ENCODE measurements around the gene LRP11.
A peak's percentile ranks its signal among the peaks of the same experiment; 100 is the strongest.
"Not testable (repeated sequence)": the region's sequence is repeated elsewhere in the genome, so short reads cannot be mapped to it uniquely, and the experiment has no call there.

Gene LRP11

DNA sequence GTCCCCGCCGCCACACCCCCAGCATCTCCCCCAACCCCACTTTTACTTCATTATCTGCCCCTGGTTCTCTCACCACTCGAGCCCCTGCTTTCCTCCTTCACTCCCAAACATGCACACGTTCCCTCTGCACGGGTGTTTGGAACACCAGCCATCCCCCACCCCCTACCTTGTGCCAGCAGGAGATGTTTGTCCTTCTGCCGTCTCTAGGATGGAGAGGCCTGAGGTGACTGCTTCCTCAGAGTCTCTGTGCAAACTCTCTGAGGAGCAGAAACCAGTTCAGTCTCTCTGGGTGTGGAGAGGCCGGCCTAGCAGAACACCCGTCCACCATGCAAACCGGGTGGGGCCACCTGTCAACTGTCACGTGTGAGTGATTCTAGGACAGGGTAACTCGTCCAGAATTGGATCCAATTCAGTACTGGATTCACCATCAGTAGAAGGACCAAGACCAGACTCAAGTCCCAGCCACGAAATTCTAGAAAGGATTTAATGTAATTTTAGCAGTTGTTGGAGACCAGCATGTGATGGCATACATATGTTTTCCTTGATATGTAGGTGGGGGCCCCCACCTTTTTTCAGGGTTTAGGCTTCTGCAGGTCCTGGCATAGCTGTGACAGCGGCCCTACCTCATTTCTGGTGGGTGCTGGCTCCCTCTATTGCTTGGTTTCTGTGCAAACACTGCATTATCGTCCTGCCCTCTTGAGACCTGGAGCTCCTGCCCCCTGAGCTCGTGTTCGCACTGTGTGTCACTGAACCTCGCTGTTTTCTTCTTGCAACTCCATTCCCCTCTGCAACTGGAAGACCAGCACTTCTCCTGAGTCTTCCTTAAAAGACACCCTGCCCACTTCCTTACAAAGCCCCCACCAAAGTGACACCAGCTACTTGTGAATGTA is 33.9 kb upstream of the LRP11 start, which contains the start of gene RAET1E:
RAET1E (minus strand) TSS at position 259 of the 890 bp plus-strand sequence. CDS start 7,212 bp downstream, outside the sequence.
- DNase-seq = no peak

DNA sequence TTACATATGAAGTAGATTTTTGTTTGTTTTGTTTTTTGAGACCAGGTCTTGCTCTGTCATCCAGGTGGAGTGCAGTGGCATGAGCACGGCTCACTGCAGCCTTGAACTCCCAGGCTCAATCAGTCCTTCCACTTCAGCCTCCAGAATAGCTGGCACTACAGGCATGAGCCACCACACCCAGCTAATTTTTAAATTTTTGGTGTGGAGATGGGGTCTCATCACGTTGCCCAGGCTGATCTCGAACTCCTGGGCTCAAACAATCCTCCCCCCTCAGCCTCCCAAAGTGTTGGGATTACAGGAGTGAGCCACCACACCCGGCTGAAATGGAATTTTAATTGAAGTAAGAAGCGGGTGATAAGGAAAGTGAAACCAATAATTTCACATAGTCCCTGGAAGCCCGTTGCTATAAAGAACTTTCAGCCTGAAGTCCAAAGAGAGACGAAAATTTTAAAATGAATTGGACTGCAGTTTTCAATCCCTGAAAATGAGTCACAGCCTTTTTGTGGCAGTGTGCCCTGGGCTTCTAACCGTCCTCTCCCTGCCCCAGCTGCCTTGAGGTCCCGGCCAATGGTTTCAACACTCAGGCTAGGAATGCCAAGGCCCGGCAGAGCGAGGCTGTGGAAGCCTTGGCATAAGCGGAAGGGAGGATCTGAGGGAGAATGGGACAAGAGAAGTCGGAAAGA is 33.0 kb upstream of the LRP11 start:
- DNase-seq = no peak

DNA sequence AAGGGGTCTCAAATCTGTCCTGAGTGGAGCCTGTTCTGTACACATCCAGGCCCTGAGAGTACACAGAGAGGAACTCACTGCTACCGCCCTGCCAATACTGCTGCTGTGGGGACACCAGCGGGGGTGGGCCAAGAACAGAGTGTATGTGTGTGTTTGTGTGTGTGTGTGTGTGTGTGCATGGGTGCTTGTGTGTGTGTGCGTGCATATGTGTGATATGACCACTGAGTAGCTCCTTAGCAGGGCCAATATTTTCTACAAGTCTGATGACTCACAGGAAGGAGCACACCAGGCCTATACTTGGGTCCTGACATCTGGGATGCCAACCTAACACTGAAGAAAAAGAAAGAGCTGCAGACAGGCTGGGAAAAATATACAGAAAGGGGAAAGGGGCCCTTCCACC is 32.3 kb upstream of the LRP11 start:
- no peak for DNase-seq

DNA sequence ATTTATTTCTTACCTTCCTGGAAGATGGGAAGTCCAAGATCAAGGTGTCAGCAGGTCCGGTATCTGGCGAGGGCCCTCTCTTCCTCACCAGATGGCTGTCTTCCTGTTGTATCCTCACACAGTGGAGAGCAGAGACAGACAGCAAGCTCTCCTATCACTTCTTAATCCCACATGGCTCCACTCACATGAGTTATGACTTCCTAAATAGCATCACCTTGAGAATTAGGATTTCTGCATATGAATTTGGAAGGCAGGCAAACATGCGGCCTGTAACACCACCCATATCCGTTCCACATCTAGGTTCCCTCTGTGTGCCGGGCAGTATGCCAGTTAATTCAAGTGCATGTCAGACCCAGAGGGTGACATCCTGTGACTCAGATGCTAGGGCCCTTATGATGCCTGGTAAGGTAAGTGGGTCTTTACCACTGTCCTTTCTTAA is 31.7 kb upstream of the LRP11 start:
- DNase-seq = peak; percentile 45

DNA sequence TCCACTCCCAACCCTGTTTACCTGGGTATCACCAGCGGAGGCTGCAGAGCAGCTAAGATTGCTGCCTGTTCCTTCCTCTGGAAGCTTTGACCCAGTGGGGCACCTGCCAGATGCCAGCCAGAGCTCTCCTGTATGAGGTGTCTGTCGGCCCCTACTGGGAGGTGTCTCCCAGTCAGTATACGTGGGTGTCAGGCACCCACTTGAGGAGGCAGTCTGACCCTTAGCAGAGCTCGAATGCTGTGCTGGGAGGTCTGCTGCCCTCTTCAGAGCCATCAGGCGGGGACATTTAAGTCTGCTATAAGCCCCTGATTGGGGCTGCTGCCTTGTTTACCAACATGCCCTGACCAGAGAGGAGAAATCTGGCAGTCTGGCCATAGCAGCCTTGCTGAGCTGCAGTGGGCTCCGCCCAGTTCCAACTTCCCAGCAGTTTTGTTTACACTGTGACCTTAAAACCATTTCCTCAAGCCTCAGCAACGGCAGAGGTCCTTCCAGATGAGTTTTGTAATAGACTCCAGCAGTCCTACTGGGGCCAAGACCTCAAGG is 31.0 kb upstream of the LRP11 start:
- no peak for DNase-seq

DNA sequence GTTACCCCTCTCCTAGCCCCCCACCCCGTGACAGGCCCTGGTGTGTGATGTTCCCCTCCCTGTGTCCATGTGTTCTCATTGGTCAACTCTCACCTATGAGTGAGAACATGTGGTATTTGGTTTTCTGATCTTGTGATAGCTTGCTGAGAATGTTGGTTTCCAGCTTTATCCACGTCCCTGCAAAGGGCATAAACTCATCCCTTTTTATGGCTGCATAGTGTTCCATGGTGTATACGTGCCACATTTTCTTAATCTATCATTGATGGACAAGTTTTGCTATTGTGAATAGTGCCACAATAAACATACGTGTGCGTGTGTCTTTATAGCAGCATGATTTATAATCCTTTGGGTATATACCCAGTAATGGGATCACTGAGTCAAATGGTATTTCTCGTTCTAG is 27.7 kb upstream of the LRP11 start:
- DNase-seq = not testable (repeated sequence)

DNA sequence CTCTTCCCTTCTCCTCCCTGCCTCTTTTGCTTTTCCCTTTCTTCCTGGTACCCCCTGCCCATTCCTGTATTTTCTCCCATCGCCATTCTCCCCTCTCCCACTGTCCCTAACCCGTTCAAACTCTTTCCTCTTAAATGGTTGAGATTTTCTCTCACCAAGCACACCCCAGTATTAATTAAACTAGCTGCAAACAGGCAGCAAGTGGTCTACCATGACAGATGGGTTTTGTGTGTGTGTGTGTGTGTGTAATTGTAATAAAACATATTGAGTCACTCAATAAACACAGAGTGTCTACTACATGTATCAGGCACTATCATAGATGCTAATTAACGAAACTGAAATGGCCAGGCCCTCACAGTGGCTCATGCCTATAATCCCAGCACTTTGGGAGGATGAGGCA is 27.1 kb upstream of the LRP11 start:
- DNase-seq = no peak

DNA sequence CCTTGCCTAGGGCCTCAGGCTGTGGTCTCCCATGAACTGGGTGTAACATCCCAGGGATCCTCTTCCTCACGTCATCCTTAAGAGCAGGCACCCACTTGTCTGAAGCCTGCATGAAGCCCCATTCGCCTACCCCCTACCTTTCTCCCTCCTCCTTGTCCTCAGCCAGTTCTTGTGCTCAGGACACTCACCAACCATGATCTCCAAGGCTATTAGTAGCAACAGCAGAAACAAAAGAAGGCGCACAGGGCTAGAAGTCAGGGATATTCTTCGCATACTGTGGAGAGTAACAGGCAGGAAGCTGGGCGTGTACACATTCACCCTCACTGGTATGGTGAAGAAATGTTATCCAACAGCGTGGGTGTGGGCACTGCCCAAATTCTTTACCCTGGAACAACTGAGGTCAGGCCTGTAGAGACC is 26.5 kb upstream of the LRP11 start:
- DNase-seq = no peak

DNA sequence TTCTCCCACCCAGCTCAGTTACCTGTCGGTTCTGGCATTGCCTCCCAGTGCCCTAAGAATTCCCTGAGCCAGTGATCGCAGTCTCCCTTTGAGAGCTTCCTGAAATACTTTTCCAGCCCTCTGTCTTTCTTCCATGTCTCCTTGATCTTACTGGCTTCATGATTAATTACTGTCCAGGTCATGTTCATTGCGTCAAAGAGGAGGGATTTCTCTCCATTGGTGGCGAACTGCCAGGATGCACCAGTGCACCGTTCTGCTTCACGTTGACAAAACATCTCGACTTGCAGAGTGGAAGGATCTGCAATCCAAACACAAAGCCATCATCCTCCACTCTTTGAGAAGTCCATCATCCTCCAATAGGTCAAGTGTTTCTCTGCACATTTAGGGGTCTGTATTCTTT is 25.2 kb upstream of the LRP11 start:
- DNase-seq = no peak

DNA sequence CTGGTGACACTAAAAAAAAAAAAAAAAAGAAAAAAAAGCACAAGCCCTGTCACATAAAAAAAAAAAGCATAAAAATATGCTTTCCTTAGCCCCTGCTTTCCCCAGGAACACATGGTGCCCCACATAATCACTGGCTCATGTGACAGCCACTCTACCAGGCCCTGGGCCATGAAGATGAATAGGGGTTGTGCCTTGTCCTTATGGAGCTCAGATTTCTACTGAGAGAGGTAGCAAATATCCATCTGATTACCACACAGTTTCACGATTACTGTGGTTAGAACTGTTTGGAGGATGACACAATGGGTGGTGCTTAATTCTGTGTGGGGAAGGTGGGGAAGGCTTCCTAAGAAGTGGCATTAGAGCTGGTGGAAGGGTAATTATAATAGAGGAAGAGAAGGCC is 24.5 kb upstream of the LRP11 start:
- no peak for DNase-seq

DNA sequence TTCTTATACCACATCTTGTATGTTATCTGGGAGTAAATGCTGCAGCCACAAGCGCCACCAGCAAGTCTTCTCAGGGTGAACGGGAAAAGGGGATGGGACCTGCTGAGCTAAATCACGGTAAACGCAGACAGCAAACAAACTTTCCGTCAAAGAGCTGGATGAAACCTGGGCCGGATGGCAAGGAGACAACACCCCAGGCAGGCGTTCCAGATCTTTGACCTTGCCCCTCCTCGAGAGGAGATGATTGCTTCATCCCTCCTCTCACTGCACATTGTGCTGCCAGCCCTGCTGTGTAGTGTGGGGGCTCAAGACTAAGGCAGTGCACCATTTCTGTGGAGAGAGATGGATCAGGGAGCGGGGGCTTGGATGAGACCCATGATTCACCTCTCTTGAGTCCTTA is 23.9 kb upstream of the LRP11 start:
- DNase-seq = no peak

DNA sequence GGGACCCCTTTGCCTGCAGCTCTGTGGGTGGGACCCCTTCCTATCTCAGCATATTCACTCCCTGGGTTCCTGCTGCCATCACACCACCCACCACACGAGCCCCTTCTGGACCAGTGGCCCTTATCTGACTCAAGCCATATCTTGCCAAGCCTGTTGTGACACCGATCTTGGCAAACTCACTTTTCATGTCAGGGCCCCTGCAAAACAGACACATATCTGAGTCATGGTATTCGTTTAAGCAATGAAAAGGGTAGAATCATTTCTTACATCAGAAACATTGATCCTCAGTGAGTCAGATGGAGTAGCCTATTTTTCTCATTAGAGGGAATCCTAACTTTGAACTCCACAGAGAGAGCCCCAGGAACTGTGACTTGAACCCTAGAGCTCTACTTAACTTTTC is 23.2 kb upstream of the LRP11 start:
- DNase-seq = no peak

DNA sequence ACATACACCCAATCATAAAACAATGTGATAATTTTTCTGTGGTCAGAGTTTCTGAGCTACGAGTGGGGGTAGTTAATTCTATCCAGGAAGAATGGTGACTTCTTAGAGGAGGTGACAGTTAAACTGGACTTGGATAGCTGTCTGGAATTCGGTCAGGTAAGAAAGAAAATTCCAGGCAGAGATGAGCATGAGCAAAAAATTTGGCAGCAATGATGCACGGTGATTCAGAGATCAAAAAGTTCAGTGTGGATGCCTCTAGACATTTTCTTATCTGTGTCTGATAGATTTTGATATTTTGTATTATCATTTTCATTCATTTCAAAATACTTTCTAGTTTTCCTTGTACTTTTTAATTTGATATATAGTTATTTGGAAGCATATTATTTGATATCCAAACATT is 21.7 kb upstream of the LRP11 start:
- DNase-seq = no peak

DNA sequence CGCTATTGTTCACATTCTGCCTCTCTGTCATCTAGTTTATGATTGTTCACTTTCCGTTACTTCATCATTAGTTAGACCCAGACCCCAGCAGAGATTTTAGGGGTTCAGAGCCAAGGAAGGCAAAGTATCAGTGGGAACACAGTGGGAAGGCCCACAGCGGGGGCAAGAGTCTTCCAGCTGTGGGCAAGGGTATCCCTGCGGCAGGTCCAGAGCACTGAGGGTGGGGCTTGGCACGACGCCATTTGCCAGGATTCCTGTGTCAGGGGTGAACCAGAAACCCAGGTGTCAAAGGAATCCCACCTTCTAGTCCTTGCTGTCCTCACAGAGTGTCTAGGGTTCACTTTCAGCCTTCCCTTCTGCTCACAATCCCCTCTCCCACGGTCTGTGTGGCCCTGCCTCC is 20.5 kb upstream of the LRP11 start:
- DNase-seq = no peak

DNA sequence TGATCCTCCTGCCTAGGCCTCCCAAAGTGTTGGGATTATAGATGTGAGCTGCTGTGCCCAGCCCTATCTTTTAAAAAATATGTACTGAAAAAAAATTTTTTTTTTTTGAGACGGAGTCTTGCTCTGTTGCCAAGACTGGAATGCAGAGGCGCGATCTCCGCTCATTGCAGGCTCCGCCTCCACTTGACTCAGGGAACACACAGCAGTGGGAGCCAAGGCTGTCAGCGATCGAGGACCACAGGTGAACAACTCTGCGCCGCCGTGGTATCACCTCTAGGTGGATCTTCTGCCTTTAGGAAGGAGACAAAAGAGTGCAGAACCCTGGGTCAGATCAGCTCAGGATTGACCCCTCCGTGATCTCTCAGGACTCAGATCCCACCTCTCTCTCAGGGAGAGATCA is 20.1 kb upstream of the LRP11 start:
- DNase-seq = no peak

DNA sequence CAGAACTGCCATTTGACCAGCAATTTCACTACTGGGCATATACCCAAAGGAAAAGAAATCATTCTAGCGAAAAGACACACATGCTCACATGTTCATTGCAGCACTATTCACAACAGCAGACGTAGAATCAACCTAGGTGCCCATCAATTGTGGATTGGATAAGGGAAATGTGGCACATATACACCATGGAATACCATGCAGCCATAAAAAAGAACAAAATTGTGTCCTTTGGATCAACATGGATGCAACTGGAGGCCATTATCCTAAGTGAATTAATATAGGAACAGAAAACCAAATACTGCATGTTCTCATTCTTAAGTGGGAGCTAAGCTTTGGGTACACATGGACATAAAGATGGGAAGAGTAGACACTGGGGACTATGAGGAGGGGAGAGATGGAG is 17.7 kb upstream of the LRP11 start:
- DNase-seq = no peak

DNA sequence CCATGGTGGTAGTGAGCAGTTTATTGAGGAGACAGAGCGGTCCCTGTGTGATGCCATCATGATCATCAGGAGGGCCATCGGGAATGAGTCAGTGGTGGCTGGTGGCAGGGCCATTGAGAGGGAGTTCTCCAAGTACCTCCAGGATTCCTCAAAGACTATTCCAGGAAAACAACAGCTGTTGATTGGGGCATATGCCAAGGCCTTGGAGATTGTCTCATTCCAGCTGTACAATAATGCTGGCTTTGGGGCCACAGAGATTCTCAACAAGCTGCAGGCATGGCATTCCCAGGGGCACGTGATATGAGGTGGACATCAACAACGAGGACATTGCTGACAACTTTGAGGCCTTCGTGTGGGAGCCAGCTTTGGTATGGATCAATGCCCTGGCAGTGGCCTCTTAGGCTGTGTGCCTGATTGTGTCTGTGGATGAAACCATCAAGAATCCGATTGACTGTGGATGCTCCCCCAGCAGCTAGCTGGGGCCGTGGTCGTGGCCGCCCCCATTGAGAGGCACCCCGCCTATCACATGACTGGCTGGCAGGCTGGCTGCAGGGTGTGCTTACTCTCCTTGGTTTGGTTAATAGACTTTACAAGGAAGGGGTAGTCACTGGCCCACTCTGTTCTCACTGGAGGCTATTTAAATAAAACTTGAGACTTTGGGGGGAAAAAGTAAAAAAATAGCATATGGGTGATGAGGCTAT is 17.1 kb upstream of the LRP11 start:
- no peak for DNase-seq

DNA sequence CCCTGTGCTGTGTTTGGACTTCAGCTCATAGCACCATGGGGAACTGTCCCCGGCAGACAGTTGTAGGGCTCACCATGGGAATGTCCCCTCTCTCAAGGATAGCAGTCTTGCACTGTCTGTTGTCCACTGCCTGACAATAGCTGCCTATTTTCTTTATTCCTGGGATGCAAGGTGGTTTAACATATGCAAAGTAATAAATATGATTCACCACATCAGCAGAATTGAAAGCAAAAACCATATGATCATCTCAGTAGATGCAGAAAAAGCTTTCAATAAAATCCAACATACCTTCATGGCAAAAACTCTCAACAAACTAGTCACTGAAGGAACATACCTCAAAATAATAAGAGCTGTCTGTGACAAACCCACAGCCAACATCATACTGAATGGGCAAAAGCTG is 13.5 kb upstream of the LRP11 start:
- DNase-seq = no peak

DNA sequence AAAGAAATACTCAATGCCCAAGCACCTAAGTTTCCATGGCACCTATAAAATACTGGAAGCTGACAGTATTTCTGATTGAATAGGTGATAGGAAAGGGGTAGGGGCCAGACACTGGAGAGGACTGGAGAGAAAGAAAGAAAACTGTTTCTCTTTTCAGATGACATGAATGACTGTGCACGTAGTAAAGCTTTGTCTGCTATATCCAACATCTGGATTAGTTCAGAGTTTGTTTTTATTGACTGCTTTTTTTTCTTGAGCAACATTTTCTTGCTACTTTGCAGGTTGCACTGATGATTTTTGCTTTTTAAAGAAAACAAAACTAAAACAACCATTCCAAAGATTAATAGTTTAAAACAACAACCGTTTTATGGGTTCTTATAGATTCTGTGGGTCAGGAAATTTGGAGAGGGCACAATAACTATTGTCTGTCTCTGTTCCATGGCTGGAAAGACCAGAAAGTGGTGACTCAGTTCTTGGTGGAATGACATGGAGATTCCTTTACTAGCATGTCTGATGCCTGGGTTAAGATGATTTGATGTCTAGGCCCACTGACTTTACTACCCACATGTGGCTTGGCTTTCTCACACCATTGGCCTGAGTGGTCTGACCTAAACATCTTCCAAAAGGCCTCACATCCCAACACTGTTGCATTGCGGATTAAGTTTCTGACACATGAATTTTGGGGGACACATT is 12.2 kb upstream of the LRP11 start:
- no peak for DNase-seq

DNA sequence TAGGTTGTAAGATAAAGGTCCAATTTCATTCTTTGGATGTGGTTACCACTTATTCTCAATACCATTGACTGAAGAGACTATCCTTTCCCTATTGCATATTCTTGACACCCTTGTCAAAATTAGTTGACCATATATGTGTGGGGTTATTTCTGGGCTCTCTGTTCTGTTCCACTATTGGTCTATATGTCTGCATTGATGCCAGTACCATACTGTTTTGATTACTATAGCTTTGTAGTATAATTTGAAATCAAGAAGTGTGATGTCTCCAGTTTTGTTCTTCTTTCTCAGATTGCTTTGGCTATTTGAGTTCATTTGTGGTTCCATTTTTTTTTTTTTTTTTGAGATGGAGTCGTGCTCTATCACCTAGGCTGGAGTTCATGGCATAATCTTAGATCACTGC is 8.1 kb upstream of the LRP11 start:
- no peak for DNase-seq

DNA sequence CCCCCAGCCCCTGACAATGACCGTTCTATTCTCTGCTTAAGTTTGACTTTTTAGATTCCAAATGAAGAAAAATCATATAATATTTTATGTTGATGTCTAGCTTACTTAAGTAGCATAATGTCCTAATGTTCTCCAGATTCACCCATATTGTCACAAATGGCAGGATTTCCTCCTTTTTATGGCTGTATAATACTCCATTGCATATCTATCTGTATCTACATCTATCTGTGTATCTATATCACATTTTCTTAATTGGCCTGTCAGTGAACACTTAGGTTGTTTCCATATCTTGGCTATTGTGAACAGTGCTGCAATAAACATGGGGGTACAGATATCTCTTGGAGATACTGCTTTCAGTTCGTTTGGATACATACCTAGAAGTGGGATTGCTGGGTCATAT is 7.0 kb upstream of the LRP11 start:
- no peak for DNase-seq

DNA sequence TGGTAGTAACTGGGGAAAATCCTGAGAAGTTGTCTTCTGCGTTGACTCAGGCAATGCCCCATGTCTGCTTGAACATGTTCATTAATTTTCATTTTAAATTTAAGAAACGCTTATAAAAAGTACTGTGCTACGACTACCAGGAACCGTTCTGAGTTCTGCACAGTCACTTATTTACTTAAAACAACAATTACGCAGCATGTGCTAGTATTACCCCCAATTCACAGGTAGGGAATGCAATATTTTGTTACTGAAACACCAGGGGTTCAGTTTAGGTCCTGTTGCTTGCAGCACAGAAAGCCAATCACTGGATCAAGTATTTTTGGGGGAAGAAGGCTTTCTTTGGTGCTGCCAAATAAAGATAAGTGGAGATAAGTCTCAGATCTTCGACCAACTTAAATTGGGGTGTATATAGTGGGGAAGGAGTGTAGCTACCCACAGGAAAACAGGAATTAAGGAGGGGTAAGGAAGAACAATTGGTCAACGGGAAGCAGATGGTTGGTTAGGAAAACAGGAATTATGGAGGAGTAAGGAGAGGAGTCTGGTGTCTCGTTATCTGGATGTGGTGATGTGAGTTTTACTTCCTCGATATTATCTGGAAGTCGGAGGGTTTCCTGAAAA is 5.2 kb upstream of the LRP11 start:
- DNase-seq = no peak
